NCI-H187 (cell line): ENCODE results near the gene NEURL1.

Experiments used
- DNase-seq, 2 experiments: peaks; one replicate each; lab custom pipeline; 2025; lab: John Stamatoyannopoulos, UW

The NEURL1 gene

GRCh38 chr10:103584216-103585010 is 90.9 kb downstream of the NEURL1 start:
- no peak for DNase-seq

GRCh38 chr10:103585011-103585405 is 91.5 kb downstream of the NEURL1 start:
- no peak for DNase-seq

- DNase-seq = no peak
These were observed 93.6 kb downstream of the NEURL1 start for GRCh38 chr10:103587073-103587472.

- DNase-seq = no peak
These were observed 95.6 kb downstream of the NEURL1 start for GRCh38 chr10:103589074-103589630.

- DNase-seq = no peak
These were observed 96.6 kb downstream of the NEURL1 start for GRCh38 chr10:103590060-103590459.

GRCh38 chr10:103590744-103591291 is 97.3 kb downstream of the NEURL1 start:
- no peak for DNase-seq

GRCh38 chr10:103592186-103593021 is 98.9 kb downstream of the NEURL1 start:
- DNase-seq = no peak

- no peak for DNase-seq
These were observed 99.6 kb downstream of the NEURL1 start for GRCh38 chr10:103593022-103593570.

GRCh38 chr10:103595933-103596726 is 102.6 kb downstream of the NEURL1 start:
- DNase-seq = no peak

- no peak for DNase-seq
These were observed 103.5 kb downstream of the NEURL1 start for GRCh38 chr10:103597003-103597402.

GRCh38 chr10:103598654-103599115 is 105.2 kb downstream of the NEURL1 start:
- DNase-seq = peak in 1 of 2 experiments; percentile 30

GRCh38 chr10:103599211-103599610 is 105.7 kb downstream of the NEURL1 start:
- DNase-seq = no peak

GRCh38 chr10:103599907-103600306 is 106.4 kb downstream of the NEURL1 start:
- no peak for DNase-seq

GRCh38 chr10:103600325-103600724 is 106.8 kb downstream of the NEURL1 start:
- no peak for DNase-seq

GRCh38 chr10:103600956-103601569 is 107.6 kb downstream of the NEURL1 start:
- no peak for DNase-seq

GRCh38 chr10:103602028-103602851 is 108.7 kb downstream of the NEURL1 start:
- DNase-seq = no peak

GRCh38 chr10:103602852-103603155 is 109.3 kb downstream of the NEURL1 start:
- DNase-seq = no peak

- no peak for DNase-seq
These were observed 109.9 kb downstream of the NEURL1 start for GRCh38 chr10:103603382-103603781.

- DNase-seq = no peak
These were observed 112.0 kb downstream of the NEURL1 start for GRCh38 chr10:103605359-103606096.
